Loucy (cell line): ENCODE results near the gene PKDCC.

Source experiments
- H2AFZ ChIP-seq: fragments of 200-600 bp; sonication (generic); 2 replicates; pipeline ENCODE4 v1.6.0; 2016; ENCODE audit warnings: antibody characterized with exemption, mild to moderate bottlenecking, low read length, moderate library complexity
- H3F3A ChIP-seq: fragments of 200-600 bp; 2 replicates; pipeline ENCODE4 v1.6.0; 2016; ENCODE audit warnings: antibody characterized with exemption, low read depth, mild to moderate bottlenecking
- H3K27me3 ChIP-seq: fragments of 200-600 bp; sonication (generic); 2 replicates; pipeline ENCODE4 v1.6.1; 2014; ENCODE audit warnings: low read length, mild to moderate bottlenecking; ENCODE audit not compliant: insufficient read depth, poor library complexity, severe bottlenecking
- H3K36me3 ChIP-seq: fragments of 200-600 bp; sonication (generic); 2 replicates; pipeline ENCODE4 v1.6.1; 2016; ENCODE audit warnings: low read length; ENCODE audit not compliant: insufficient read depth
- H3K4me1 ChIP-seq: fragments of 200-600 bp; sonication (generic); 2 replicates; pipeline ENCODE4 v1.5.1; 2014; ENCODE audit warnings: low read length, mild to moderate bottlenecking; ENCODE audit not compliant: insufficient read depth, poor library complexity, severe bottlenecking
- H3K4me2 ChIP-seq: fragments of 200-600 bp; sonication (generic); 2 replicates; pipeline ENCODE4 v1.6.0; 2014; ENCODE audit warnings: antibody characterized with exemption, low read length, low read depth, mild to moderate bottlenecking; ENCODE audit not compliant: poor library complexity, severe bottlenecking
- H3K4me3 ChIP-seq: fragments of 200-600 bp; sonication (generic); 2 replicates; pipeline ENCODE4 v1.5.1; 2014; ENCODE audit warnings: low read length, mild to moderate bottlenecking, mixed read lengths; ENCODE audit not compliant: poor library complexity, severe bottlenecking
- H3K79me2 ChIP-seq: fragments of 200-600 bp; sonication (generic); 2 replicates; pipeline ENCODE4 v1.6.1; 2014; ENCODE audit warnings: low read length; ENCODE audit not compliant: insufficient read depth
- H3K9ac ChIP-seq: fragments of 200-600 bp; sonication (generic); 2 replicates; pipeline ENCODE4 v1.6.0; 2014; ENCODE audit warnings: mild to moderate bottlenecking, low read depth, low read length, moderate library complexity; ENCODE audit not compliant: poor library complexity, severe bottlenecking
- H3K9me2 ChIP-seq: fragments of 200-600 bp; sonication (generic); replicated peaks from 2 replicates; pipeline ENCODE4 v1.6.1; 2016; ENCODE audit warnings: low read depth, low read length, mixed read lengths
- H3K9me3 ChIP-seq: fragments of 200-600 bp; sonication (generic); 2 replicates; pipeline ENCODE4 v1.6.1; 2014; ENCODE audit warnings: mild to moderate bottlenecking, antibody characterized with exemption, low read length, low read depth; ENCODE audit not compliant: insufficient read depth
- H4K20me1 ChIP-seq: fragments of 200-600 bp; sonication (generic); 2 replicates; pipeline ENCODE4 v1.6.0; 2014; ENCODE audit warnings: antibody characterized with exemption, low read length, mild to moderate bottlenecking; ENCODE audit not compliant: insufficient read depth, poor library complexity, severe bottlenecking
- CTCF ChIP-seq: fragments of 200-600 bp; sonication (generic); conservative IDR thresholded peaks from 2 replicates; pipeline ENCODE4 v1.5.1; 2014; ENCODE audit warnings: mild to moderate bottlenecking, antibody characterized with exemption, low read length
- EZH2phosphoT487 ChIP-seq: fragments of 200-600 bp; IDR thresholded peaks from 2 replicates; pipeline ENCODE4 v1.6.1; 2018; ENCODE audit warnings: antibody characterized with exemption, mild to moderate bottlenecking, moderate library complexity, borderline replicate concordance

Gene PKDCC

GRCh38 chr2:42105330-42106256 lies 57.8 kb downstream of the PKDCC start:
- no peak overlapping the region for H3K4me3 ChIP-seq
- no peak overlapping the region for H3K4me2 ChIP-seq
- no peaks in the 10 kb centered on the region for H4K20me1 ChIP-seq
- H3K27me3 ChIP-seq = no peaks in the 10 kb centered on the region
- no peaks in the 10 kb centered on the region for H3K9me2 ChIP-seq
- TF ChIP-seq EZH2phosphoT487 (no peak), CTCF (no peak)
- no peaks in the 10 kb centered on the region for H3K79me2 ChIP-seq
- H2AFZ ChIP-seq = no peak overlapping the region
- no peaks in the 10 kb centered on the region for H3F3A ChIP-seq
- no peak overlapping the region for H3K9ac ChIP-seq
- no peaks in the 10 kb centered on the region for H3K36me3 ChIP-seq
- H3K9me3 ChIP-seq = no peaks in the 10 kb centered on the region
- H3K4me1 ChIP-seq = peaks cover 14% of the 10 kb centered on the region

GRCh38 chr2:42106257-42106816 lies 58.5 kb downstream of the PKDCC start:
- H3F3A ChIP-seq = no peaks in the 10 kb centered on the region
- no peaks in the 10 kb centered on the region for H3K9me3 ChIP-seq
- no peaks in the 10 kb centered on the region for H3K79me2 ChIP-seq
- H3K9me2 ChIP-seq = no peaks in the 10 kb centered on the region
- H3K27me3 ChIP-seq = no peaks in the 10 kb centered on the region
- H3K4me2 ChIP-seq = no peak overlapping the region
- no peak overlapping the region for H3K9ac ChIP-seq
- no peak overlapping the region for H3K4me3 ChIP-seq
- TF ChIP-seq EZH2phosphoT487 = no peak
- no peak for TF ChIP-seq CTCF
- H4K20me1 ChIP-seq = no peaks in the 10 kb centered on the region
- H2AFZ ChIP-seq = no peak overlapping the region
- peaks cover 14% of the 10 kb centered on the region for H3K4me1 ChIP-seq
- H3K36me3 ChIP-seq = no peaks in the 10 kb centered on the region

GRCh38 chr2:42107249-42108042 lies 59.6 kb downstream of the PKDCC start:
- Histone ChIP-seq H3K4me1 (peaks cover 14% of the 10 kb centered on the region), H2AFZ (no peak overlapping the region), H3K4me2 (no peak overlapping the region)

More at GRCh38 chr2:42107249-42108042, 59.6 kb downstream of the PKDCC start:
- Histone ChIP-seq H3K36me3 (no peaks in the 10 kb centered on the region), H3K9ac (no peak overlapping the region), H3K9me2 (no peaks in the 10 kb centered on the region), H3K4me3 (no peak overlapping the region), H4K20me1 (no peaks in the 10 kb centered on the region), H3K79me2 (no peaks in the 10 kb centered on the region), H3K9me3 (no peaks in the 10 kb centered on the region), H3F3A (no peaks in the 10 kb centered on the region), H3K27me3 (no peaks in the 10 kb centered on the region)
- TF ChIP-seq CTCF (no peak), EZH2phosphoT487 (no peak)
